ENCODE results near the gene FBLN2.

Gene FBLN2

GRCh38 chr3:13579063-13579462, 30.1 kb downstream of the FBLN2 start:
- Mint-ChIP-seq H3K36me3 (ENCODE audit: low read depth) (no peaks in the 10 kb centered on the region), H3K27ac (no peak overlapping the region), H3K27me3 (no peaks in the 10 kb centered on the region), H3K4me1 (peaks cover 11% of the 10 kb centered on the region), H3K4me3 (no peak overlapping the region), H3K9me3 (no peaks in the 10 kb centered on the region)
- DNase-seq, result no peak
- no peak for ATAC-seq

- ATAC-seq, result no peak
- H3K36me3 Mint-ChIP-seq (ENCODE audit: low read depth), result no peaks in the 10 kb centered on the region
- peaks cover 3% of the 10 kb centered on the region for H3K4me1 Mint-ChIP-seq
- H3K27me3 Mint-ChIP-seq, result no peaks in the 10 kb centered on the region
- no peaks in the 10 kb centered on the region for H3K9me3 Mint-ChIP-seq
- no peak overlapping the region for H3K4me3 Mint-ChIP-seq
- DNase-seq, result no peak
- H3K27ac Mint-ChIP-seq, result no peak overlapping the region
These were observed 31.5 kb downstream of the FBLN2 start for GRCh38 chr3:13580256-13581023.

- ATAC-seq (no peak), DNase-seq (no peak)
- H3K27ac Mint-ChIP-seq, result no peak overlapping the region
- no peak overlapping the region for H3K4me3 Mint-ChIP-seq
- no peaks in the 10 kb centered on the region for H3K9me3 Mint-ChIP-seq
- no peaks in the 10 kb centered on the region for H3K36me3 Mint-ChIP-seq (ENCODE audit: low read depth)
- no peaks in the 10 kb centered on the region for H3K4me1 Mint-ChIP-seq
- no peaks in the 10 kb centered on the region for H3K27me3 Mint-ChIP-seq
These were observed 32.8 kb downstream of the FBLN2 start for GRCh38 chr3:13581485-13582365.

- no peak overlapping the region for H3K27ac Mint-ChIP-seq
- H3K4me1 Mint-ChIP-seq, result no peaks in the 10 kb centered on the region
- no peaks in the 10 kb centered on the region for H3K27me3 Mint-ChIP-seq
- no peak for ATAC-seq
- no peak overlapping the region for H3K4me3 Mint-ChIP-seq
- DNase-seq, result no peak
- H3K9me3 Mint-ChIP-seq, result no peaks in the 10 kb centered on the region
- no peaks in the 10 kb centered on the region for H3K36me3 Mint-ChIP-seq (ENCODE audit: low read depth)
These were observed 33.7 kb downstream of the FBLN2 start for GRCh38 chr3:13582366-13583250.

DNA sequence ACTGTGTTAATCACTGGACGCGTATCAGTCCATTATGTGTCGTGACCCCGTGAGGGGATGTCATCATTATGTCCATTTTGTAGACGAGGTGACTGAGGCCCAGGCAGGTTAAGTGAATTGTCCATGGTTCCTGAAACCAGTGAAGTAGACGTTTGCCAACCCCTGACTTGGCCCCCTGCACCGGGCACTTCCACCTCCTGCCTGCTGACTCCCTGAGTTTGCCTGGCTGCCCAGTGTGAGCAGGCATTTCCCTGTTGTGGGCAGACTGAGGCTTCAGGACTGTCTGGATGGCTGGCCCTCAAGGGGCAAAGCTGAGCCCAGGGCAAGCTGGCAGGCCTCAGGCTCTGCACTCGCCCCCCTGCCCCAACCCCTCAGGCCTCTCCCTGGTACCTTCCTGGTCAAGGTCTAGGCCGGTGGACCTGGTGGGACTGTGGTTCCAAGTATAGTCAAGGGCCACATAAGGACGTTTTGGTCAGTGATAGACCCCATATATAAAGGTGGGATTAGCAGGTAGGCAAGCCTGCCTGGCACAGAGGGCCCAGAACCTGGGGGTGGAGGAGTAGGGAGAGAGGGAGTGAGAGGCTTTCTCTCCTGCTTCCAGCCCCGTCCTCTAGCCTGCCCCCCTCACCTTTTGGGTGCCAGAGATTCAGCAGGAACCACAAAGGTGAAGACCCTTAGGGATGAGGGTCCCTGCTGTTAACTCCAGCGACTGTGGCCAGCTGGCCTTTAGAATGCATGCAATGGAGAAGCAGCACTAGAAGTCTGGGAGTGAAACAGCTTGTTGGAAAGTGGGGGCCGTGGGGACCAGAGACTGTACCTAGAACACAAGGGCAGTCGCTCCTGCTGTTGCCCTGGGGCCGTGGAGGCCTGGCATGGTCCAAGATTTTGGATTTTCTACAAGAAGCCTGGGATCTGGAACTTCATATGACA, 34.6 kb downstream of the FBLN2 start:
- no peak for DNase-seq
- H3K9me3 Mint-ChIP-seq, result no peaks in the 10 kb centered on the region
- no peaks in the 10 kb centered on the region for H3K27me3 Mint-ChIP-seq
- H3K36me3 Mint-ChIP-seq (ENCODE audit: low read depth), result no peaks in the 10 kb centered on the region
- H3K4me3 Mint-ChIP-seq, result no peak overlapping the region
- H3K27ac Mint-ChIP-seq, result no peak overlapping the region
- no peak for ATAC-seq
- H3K4me1 Mint-ChIP-seq, result no peaks in the 10 kb centered on the region

DNA sequence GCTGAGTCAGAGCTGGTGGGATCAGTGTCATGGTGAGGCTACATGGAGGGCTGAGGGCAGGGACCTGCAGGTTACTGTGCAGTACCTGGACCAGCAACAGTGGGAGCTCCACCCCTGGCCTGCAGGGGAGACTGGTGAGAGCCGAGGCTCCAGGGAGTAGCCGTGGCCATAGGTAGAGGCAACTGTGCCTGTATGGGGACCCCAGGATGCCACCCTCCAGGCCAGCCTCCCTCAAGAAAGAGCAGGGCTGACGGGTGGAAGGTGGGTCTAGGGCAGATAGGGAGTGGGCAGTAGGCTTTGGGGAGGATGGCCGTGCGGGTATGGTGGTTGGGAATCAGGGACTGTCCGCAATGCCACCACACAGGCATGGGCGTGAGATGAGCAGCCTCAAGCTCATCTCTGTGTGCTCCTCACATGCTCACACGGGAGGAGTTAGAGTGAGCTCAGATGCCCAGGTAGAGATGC, 35.5 kb downstream of the FBLN2 start:
- no peak for DNase-seq
- no peaks in the 10 kb centered on the region for H3K4me1 Mint-ChIP-seq
- no peaks in the 10 kb centered on the region for H3K36me3 Mint-ChIP-seq (ENCODE audit: low read depth)
- H3K27ac Mint-ChIP-seq, result no peak overlapping the region
- no peaks in the 10 kb centered on the region for H3K27me3 Mint-ChIP-seq
- no peak overlapping the region for H3K4me3 Mint-ChIP-seq
- H3K9me3 Mint-ChIP-seq, result no peaks in the 10 kb centered on the region
- no peak for ATAC-seq

DNA sequence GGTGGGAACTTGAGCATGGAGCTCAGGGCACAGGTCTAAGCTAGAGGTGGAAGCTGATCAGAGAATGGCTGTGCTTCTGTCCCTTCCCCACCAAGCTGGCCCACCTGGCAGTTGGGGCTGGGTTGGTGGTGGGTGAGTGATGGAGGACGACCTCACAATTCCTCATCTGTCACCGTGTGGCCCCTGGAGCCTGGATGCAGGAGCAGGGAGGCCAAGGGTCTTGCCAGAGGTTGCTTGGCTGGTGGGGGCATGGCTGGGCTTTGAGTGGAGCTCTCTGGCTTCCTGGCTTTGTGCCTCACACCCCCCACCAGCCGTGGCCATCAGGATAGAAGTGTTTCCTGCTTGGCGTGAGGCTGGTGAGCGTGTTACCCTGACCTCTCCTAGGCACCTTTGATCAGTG, 36.0 kb downstream of the FBLN2 start:
- ATAC-seq (no peak), DNase-seq (no peak)
- H3K4me1 Mint-ChIP-seq, result no peaks in the 10 kb centered on the region
- H3K4me3 Mint-ChIP-seq, result no peak overlapping the region
- H3K9me3 Mint-ChIP-seq, result no peaks in the 10 kb centered on the region
- no peak overlapping the region for H3K27ac Mint-ChIP-seq
- no peaks in the 10 kb centered on the region for H3K36me3 Mint-ChIP-seq (ENCODE audit: low read depth)
- H3K27me3 Mint-ChIP-seq, result no peaks in the 10 kb centered on the region

DNA sequence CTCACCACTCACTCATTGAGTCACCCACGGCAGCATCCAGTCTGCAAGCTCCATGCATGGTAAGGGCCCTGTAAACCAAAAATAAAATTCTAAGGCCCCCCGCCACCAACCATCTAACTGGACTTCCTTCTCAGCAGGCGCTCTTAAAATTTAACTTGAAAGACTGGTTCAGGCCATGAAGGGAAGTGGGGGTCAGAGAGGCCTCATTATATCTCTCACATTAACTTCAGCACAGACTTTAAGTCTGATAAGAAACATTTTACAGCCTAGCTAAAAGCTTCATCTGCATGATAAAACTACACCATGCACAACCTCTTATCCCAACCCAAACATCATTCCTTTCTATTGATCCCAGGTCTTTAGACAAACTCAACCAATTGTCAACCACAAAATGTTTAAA, 38.5 kb downstream of the FBLN2 start:
- DNase-seq (no peak), ATAC-seq (no peak)
- Mint-ChIP-seq H3K4me3 (no peak overlapping the region), H3K27me3 (no peaks in the 10 kb centered on the region), H3K36me3 (ENCODE audit: low read depth) (no peaks in the 10 kb centered on the region), H3K9me3 (no peaks in the 10 kb centered on the region), H3K4me1 (no peaks in the 10 kb centered on the region), H3K27ac (no peak overlapping the region)

DNA sequence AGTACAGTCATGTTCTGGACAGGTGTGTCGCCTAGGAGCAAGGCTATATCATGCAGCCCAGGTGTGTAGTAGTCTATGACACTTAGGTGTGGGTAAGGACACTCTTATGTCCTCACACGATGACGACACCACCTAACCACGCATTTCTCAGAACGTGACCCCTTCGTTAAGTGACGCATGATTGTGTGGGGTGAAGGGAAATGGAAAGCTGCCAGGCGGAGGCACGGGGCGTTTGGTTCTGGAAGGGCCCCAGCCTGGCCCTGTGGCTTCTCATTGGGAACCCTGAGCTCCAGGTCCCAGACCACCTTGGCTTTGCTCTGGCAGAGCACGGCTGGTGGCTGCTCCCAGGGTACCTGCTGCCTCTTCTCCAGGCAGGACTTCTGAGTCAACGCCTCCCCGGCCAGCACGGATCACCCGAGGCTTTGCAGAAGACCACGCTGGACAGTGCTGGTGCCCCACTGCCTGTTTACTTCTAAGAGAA, 39.3 kb downstream of the FBLN2 start:
- DNase-seq (no peak), ATAC-seq (no peak)
- H3K4me1 Mint-ChIP-seq, result no peaks in the 10 kb centered on the region
- no peaks in the 10 kb centered on the region for H3K36me3 Mint-ChIP-seq (ENCODE audit: low read depth)
- H3K27me3 Mint-ChIP-seq, result no peaks in the 10 kb centered on the region
- no peak overlapping the region for H3K27ac Mint-ChIP-seq
- no peak overlapping the region for H3K4me3 Mint-ChIP-seq
- no peaks in the 10 kb centered on the region for H3K9me3 Mint-ChIP-seq

DNA sequence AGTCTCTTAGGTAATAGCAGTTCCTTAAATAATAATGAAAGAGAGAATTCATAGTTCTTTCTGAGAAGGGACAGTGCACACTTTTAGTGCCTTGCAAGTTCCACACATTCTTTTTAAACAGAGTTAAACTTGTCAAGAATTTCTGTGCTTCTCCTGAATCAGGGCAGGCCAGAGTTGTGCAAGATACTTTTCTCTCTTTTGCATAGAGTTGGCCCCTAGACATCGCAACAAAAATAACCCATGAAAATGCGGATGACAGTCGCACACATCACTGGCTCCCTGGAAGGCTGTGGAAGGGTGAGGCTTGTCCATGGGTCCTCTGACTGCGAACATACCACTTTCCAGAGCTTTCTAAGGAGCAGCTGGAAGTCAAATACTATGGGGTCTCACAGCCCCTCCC, 40.1 kb downstream of the FBLN2 start:
- no peak overlapping the region for H3K27ac Mint-ChIP-seq
- H3K36me3 Mint-ChIP-seq (ENCODE audit: low read depth), result no peaks in the 10 kb centered on the region
- H3K27me3 Mint-ChIP-seq, result no peaks in the 10 kb centered on the region
- no peak for DNase-seq
- H3K9me3 Mint-ChIP-seq, result no peaks in the 10 kb centered on the region
- ATAC-seq, result no peak
- no peak overlapping the region for H3K4me3 Mint-ChIP-seq
- H3K4me1 Mint-ChIP-seq, result no peaks in the 10 kb centered on the region

- H3K9me3 Mint-ChIP-seq, result no peaks in the 10 kb centered on the region
- DNase-seq (no peak), ATAC-seq (no peak)
- no peak overlapping the region for H3K4me3 Mint-ChIP-seq
- no peaks in the 10 kb centered on the region for H3K36me3 Mint-ChIP-seq (ENCODE audit: low read depth)
- H3K4me1 Mint-ChIP-seq, result no peaks in the 10 kb centered on the region
- H3K27ac Mint-ChIP-seq, result no peak overlapping the region
- H3K27me3 Mint-ChIP-seq, result no peaks in the 10 kb centered on the region
These were observed 42.1 kb downstream of the FBLN2 start for GRCh38 chr3:13590841-13591520.

GRCh38 chr3:13593615-13594014, 44.7 kb downstream of the FBLN2 start:
- no peaks in the 10 kb centered on the region for H3K36me3 Mint-ChIP-seq (ENCODE audit: low read depth)
- H3K4me1 Mint-ChIP-seq, result no peaks in the 10 kb centered on the region
- no peak for ATAC-seq
- no peak overlapping the region for H3K4me3 Mint-ChIP-seq
- H3K27ac Mint-ChIP-seq, result no peak overlapping the region
- no peaks in the 10 kb centered on the region for H3K9me3 Mint-ChIP-seq
- DNase-seq, result no peak
- H3K27me3 Mint-ChIP-seq, result peaks cover 2% of the 10 kb centered on the region

DNA sequence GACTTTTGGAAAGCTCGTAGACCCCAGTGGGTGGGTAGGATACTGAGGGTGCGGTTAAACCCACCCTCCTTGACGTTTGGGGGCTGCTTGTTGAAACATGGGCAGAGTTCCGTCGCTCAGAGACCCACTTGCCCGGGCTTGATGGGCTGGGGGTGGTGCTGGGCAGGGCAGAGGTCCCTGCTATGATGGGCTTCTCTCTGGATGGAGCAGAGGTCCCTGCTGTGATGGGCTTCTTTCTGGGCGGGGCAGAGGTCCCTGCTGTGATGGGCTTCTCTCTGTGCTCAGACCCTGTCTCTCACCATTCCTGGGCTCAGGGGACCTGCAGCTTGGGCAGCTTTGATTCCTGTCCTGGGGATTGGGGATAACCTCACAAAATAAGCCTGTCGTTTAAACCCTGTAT, 45.2 kb downstream of the FBLN2 start:
- H3K4me3 Mint-ChIP-seq, result no peak overlapping the region

More for the DNA sequence above, 45.2 kb downstream of the FBLN2 start:
- no peak for DNase-seq
- H3K27ac Mint-ChIP-seq, result no peak overlapping the region
- H3K27me3 Mint-ChIP-seq, result peaks cover 2% of the 10 kb centered on the region
- H3K36me3 Mint-ChIP-seq (ENCODE audit: low read depth), result no peaks in the 10 kb centered on the region
- no peaks in the 10 kb centered on the region for H3K4me1 Mint-ChIP-seq
- H3K9me3 Mint-ChIP-seq, result no peaks in the 10 kb centered on the region
- no peak for ATAC-seq
